Measurements from ENCODE around the gene NR1H2.

GRCh38 chr19:50332244-50333038 lies 43.8 kb upstream of the NR1H2 start:
- no peak for TF ChIP-seq CTCF (conservative IDR thresholded peaks at IDR 0.05 in 1 of 2, IDR thresholded peaks at IDR 0.05 in 1 of 2; ENCODE audit: extremely low read depth in 1 of 2, insufficient read depth in 1 of 2, low read depth in 1 of 2, low read length in 2 of 2)
- no peak for TF ChIP-seq EZH2 (IDR thresholded peaks at IDR 0.05; ENCODE audit: borderline replicate concordance, low read length)
